HG03108 (cell line): ENCODE measurements around the gene MED9.

ENCODE experiments used
- ATAC-seq: cut with Tn5 transposase; IDR thresholded peaks from one replicate; pipeline ENCODE4 v1.9.1; 2021; ENCODE audit warnings: moderate library complexity; ENCODE audit not compliant: unreplicated experiment

Gene MED9

GRCh38 chr17:17502741-17503565, 26.2 kb downstream of the MED9 start:
- no peak for ATAC-seq

GRCh38 chr17:17503566-17504130, 26.8 kb downstream of the MED9 start:
- ATAC-seq: no peak

DNA sequence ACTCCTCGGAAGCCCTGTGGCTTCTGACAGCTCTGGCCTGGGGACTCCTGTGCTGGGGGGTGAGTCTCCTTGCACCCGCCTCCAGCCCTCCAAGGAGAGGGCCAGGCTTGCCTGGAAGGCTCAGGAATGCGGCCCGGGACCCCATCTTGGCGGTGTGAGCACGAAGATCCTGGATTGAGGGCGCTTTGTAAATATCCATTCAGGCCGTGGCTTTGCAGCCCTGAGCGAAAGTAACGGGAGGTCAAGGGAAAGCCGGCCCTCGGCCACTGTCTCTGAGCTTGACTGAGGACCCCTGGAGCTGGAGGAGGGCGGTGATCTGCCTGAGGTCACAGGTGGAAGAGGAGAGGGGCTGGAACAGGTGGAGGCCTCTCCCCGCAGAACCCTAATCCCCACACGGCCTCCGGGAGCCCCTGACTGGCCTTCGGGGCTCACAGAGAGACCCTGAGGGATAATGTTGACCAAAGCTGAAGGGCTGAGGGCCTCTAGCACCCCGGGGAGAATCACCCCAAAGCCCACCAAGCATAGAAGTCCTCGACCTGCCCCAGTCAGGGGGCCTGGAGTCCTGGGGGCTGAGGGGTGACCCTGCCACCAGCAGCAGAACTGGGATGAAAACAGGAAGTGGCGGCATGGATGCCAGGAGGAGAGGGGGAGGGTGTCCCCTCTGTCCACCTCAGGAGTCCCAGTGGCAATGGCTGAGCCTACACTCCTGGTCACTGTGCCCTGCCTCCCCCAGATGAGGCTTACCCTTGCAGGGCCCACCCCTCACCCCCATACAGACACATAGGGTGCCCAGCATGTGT, 27.7 kb downstream of the MED9 start:
- no peak for ATAC-seq

DNA sequence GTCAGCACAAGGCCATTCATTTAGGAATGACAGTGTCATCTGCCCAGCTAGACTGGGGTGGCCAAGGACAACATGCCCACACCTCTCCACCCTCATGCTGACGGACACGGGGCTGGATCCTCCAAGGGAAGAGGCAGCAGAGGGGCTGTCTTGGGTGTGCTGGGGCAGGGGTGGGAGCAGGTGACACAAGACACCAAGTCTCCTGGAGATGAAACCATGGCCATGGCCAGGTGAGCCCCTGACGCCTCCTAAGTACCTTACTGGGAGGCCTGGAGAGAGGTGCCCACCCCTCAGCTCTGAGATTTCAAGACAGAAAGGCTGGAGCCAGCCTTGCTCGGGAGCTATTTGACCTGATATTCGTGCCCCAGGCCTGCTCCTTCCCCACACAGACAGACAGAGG, 28.4 kb downstream of the MED9 start:
- no peak for ATAC-seq

DNA sequence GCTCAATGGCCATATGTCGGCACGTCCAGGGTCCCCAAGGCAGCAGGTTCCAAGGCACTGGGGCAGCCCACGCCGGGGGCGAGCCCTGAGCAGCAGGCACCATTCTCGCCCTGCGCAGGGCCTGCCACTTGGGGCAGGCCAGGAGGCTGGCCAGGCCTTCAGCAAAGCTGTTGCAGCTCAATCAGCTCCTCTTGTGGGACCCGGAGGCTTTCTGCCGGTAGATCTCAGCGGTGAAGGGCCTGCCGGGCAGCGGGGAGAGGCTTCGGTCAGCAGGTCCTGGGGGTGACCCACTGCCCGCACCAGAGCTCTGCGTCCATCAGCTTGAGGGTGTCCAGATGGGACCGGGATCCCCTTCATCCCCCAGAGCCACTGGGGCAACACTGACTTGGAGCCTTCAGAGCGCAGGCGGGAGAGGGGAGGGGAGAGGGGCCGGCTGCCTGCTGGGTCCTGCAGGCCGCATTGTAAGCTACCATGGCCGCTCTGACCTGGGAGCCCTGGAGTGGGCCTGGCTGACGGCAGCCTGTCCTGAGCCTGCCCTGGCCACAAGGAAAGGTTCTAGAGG, 28.9 kb downstream of the MED9 start:
- no peak for ATAC-seq

DNA sequence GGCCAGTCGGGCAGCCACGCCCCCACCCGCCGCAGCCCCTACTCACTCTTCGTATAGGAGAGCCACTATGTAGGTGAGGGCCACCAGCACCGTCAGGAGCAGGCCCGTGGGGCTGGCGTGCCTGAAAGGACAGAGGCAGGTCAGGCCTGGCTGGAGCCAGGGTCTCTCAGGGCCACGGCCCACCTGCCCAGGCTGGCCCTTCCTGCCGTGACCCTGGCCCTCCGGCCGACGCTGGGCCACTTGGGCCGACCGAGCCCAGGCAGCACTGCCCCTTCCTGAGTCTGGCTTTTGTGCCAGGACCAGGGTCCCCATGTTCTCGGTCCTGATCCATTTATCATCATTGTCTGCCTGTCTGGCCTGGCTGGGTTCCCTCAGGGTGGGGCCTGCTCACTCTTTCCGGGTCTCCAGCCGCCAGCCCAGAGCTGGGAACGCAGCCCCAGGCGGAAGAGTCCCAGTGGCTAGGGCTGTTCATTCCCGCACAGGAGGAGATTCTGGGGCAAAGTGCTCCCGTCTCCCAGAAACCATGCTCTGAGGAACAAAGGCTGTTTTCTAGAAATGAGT, 29.5 kb downstream of the MED9 start:
- no peak for ATAC-seq

DNA sequence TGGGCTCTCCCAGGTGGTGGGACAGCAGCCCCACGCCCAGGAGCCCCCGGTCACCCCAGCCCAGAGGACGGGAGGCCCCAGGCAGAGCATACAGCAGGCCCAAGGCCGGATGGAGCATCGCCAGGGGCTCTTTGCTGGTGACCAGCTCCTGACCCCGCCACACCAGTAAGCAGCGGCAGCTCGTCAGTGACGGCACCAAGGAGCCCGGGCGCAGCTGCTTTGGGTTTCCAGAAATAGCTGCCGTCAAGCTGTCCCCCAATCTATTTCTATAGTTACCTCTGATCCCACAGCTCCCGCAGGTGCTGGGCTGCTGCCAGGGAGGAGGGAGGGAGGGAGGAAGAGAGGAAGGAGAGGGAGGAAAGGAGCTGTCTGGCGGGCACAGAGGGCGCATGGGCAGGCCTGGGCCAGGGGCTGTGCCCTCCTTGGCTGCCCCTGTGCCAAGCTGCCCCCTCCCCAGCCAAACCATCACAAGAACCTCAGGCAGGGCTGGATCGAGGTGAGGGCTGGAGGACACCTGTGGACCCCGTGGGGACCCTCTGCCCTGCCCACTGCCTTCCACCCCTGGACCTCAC, 30.2 kb downstream of the MED9 start:
- no peak for ATAC-seq

DNA sequence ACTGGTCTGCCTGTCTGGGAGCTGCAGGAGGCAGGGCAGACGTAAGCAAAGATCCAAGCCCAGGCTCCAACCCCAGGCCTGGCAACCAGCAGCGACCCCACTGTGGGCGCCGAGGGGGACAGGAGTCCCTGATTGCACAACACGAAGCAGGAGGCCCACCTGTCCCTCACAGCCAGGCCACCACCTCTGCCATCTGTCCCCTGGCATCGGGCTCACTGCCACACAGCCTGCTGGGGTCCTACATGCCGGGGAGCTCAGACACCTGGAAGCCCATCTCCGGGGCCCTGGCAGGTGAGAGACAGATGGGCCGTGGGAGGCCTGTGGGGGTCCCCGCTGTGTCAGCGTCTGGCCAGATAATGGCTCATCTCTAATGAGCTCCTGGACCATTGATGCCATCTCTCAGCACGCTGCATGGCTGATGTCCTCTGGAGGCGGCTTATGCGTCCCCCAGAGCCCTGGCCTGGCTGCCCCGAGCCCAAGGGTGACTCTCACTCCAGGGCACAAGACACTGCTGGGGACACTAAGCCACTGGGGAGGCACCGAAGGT, 30.7 kb downstream of the MED9 start:
- no peak for ATAC-seq

DNA sequence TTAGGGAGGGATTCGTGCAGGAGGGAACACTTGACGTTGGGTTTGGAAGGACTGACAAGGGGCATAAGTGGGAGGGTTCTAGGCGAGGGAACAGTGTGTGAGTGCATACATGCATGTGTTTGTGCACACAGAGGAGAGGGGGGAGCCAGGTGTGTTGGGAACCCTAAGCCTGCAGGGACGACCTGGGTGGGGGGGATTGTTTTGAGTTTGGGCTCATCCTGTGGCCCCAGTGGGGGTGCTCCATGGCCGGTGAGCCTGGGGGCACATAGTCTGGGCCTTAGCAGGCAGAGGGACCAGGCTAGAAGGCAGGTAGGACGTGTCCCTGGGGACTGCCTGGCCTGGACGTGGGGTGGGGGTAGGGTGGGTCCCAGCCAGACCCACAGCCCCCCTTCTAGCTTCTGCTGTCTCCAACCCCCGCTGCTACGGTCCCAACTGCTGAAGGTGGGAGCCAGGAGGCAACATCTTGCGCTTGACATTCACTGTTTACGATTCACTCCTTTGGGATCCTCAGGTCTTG, 31.3 kb downstream of the MED9 start:
- ATAC-seq: no peak

DNA sequence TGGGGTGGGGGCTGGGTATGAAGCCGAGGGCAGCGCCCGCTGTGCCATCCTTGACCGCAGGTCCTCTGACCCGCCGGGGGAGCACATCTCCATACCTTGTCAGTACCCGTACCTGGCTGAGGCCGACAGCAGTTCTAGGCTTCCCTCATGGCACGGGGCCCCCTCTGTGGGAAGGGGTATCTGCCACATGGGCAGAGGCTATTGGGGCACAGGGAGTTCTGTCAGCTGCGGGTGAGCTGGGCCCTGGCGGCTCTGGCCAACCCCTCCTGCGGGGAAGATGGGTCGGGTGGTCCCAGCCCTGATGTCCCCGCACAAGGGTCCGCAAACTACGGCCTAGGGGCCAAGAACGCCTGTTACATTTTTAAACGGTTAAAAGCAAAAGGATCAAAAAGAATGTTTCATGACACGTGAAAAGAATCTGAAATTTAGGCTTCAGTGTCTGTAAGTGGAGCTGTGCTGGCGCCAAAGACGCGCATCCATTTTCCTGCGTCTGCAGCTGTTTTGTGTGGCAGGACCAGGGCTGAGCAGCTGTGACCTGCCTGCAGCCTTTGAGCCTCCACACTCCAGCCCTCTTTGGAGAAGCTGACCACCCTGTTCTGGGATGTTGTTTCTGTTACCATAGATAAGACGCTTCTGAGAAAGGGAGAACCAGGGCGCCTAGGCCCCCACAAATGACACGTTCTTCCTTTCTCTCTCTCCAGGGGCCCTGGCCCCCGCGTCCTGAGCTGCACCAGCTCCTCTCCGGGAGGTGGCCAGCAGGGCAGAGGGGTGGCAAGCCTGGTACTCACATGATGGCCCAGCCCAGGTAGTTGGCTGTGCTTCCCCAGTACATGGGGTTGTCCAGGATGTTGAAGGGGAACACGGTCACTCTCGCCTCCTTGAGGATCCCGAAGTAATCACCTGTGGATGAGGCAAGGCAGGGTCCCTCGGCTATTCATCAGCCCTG, 32.1 kb downstream of the MED9 start:
- no peak for ATAC-seq

DNA sequence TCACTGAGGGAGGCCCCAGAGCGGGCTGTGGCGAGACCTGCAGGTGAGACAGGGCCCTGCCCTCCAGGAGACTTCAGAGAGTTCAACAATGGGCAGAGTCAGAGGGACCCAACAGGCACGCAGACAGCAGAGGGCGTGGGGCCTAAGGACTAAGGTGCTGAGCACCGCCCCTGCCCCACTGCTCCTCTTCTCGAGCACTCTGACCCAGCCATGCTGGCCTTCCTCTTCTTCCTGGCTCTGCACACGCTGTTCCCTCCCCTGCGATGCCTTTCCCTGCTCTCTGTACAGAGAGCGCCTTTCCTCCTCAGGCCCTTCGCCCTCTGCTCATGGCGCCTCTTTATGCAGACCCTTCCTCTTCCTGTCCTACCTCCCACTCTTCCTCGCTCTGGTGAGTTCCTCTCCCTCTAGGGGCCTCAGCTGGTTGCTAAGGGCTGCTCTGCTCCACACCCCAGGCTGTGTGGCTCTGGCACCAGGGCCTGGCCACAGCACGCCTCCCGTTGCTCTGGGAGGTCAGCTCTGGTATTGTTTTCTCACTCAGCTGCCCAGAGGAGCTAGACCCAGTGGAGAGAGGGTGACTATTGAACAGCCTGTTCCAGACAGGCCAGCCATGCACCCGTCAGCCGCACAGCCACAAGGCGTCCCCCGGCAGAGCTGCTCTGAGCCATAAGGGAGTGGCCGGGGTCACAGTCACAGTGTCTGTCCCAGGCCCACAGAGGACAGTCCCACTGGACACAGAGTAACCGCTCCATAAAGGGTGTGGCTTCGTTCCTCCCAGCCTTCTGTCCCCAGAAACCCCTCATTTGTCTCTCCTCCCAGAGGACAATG, 33.0 kb downstream of the MED9 start:
- ATAC-seq: no peak

DNA sequence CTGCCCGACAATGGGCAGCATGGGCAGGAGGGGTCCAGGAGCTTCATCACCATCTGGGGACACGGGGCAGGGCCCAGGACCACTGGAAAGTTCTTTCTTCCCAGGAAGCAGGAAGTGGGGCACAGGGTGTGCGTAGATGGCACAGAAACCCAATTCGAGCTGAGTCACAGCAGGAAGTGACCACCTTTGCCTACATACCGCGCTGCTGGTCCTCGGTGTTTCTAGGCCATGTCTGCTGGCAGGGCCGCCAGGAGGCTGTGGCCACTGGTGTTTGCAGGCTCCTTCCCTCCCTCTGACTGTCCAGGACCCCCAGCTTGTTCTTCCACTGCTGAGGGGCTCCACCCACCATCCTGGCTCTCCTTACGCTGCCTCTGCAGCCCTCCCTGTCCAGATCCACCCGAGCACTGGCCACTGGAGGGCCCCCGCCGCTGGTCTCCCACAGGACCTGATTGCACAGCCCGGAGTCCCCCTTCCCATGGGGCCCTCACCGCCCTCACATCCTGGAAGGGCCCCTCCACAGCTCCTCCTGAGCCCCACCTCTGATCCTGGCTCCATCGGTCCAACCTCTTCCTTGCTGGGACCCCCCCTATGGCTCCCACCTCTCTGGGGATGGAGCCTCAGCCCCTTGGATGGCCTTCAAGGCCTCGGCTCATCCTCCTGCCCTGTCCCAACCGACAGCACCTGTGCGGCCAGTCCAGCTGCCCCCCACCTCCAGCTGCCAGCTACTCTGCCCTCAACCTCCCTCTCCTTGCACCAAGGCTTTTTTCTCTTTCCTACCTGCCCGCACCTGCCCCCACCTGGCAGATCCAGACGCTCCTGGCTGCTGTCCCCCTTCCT, 33.9 kb downstream of the MED9 start:
- no peak for ATAC-seq

GRCh38 chr17:17511293-17511741, 34.5 kb downstream of the MED9 start:
- ATAC-seq: no peak

- no peak for ATAC-seq
Measured at GRCh38 chr17:17511881-17512858, 35.4 kb downstream of the MED9 start.

DNA sequence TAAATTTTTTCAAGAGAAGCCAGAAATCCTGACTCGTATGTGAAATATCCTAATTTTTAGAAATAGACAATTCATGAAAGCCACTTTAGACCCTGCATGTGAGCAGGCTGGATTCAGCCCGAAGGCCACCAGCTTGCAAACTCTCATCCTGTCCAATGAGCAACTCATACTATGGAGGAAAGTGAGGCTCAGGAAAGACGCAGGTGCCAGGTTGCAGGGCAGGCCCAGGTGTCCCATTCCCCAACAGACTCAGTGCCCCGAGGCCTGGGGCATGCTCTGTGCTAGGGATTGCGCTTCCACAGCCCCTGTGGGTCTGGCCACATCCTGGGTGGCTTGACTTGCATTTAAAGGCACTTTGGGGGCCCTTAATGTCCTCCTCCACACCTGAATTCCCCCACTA, 36.1 kb downstream of the MED9 start:
- no peak for ATAC-seq

DNA sequence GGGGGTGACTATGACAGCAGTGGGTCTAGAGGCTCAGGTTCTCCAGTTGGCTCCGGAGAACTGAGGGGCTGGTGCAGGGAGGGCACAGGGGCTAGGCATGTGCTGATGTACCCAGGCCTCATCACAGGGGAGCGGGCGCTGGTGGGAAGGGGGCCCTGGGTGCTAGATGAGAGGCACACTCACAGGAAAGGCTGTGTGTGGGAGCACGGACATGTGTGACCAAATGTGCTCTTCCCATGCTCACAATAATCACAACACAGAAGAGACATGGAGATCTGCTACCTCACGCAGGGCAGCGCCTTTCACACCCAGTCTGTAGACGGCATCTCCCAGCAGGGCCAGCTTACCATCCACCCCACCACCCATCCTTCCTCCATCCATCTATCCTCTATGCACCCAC, 36.8 kb downstream of the MED9 start:
- ATAC-seq: no peak
